ENCODE results near the gene ARHGAP24. TPM values are rescaled to one million over a fixed set of nuclear protein-coding genes. Genes with fewer than 3 reads are reported as not detected.
"Not testable (repeated sequence)": the region's sequence is repeated elsewhere in the genome, so short reads cannot be mapped to it uniquely, and the experiment has no call there.

Gene ARHGAP24
- total RNA-seq, 4 donors from 2014 or later, result 17.8 to 65.2 (median 27.2) TPM

- Histone ChIP-seq H3K27ac (no peak overlapping the region), H3K9me3 (no peaks in the 10 kb centered on the region), H3K4me3 (no peak overlapping the region), H3K4me1 (peaks cover 4% of the 10 kb centered on the region), H3K36me3 (no peaks in the 10 kb centered on the region), H3K27me3 (no peaks in the 10 kb centered on the region)
- WGBS, result 72% methylated on average over 3 of the region's 3 CpGs
- no peak for DNase-seq (ENCODE audit: low spot score in 2 of 2)
- TF ChIP-seq POLR2A (IDR thresholded peaks at IDR 0.05) (no peak), CTCF (IDR thresholded peaks at IDR 0.05) (no peak), POLR2AphosphoS5 (IDR thresholded peaks at IDR 0.05) (no peak), EP300 (IDR thresholded peaks at IDR 0.05) (no peak)
Measured at GRCh38 chr4:85807247-85807950, 332.4 kb downstream of the ARHGAP24 start.

- WGBS, result 51% methylated on average over 2 of the region's 2 CpGs
- no peak overlapping the region for H3K4me3 ChIP-seq
- no peak overlapping the region for H3K27ac ChIP-seq
- no peaks in the 10 kb centered on the region for H3K9me3 ChIP-seq
- no peaks in the 10 kb centered on the region for H3K27me3 ChIP-seq
- DNase-seq (ENCODE audit: low spot score in 2 of 2), result no peak
- peaks cover 4% of the 10 kb centered on the region for H3K4me1 ChIP-seq
- no peaks in the 10 kb centered on the region for H3K36me3 ChIP-seq
- TF ChIP-seq EP300 (IDR thresholded peaks at IDR 0.05), result no peak
Measured at GRCh38 chr4:85808104-85808503, 333.2 kb downstream of the ARHGAP24 start.

GRCh38 chr4:85808864-85809263, 333.9 kb downstream of the ARHGAP24 start:
- H3K27me3 ChIP-seq, result no peaks in the 10 kb centered on the region
- H3K9me3 ChIP-seq, result no peaks in the 10 kb centered on the region
- H3K36me3 ChIP-seq, result no peaks in the 10 kb centered on the region
- H3K27ac ChIP-seq, result no peak overlapping the region
- peaks cover 4% of the 10 kb centered on the region for H3K4me1 ChIP-seq
- no peak for DNase-seq (ENCODE audit: low spot score in 2 of 2)
- H3K4me3 ChIP-seq, result no peak overlapping the region
- TF ChIP-seq EP300 (IDR thresholded peaks at IDR 0.05), result no peak

- no peak for TF ChIP-seq POLR2A (IDR thresholded peaks at IDR 0.05)
- no peak for TF ChIP-seq POLR2AphosphoS5 (IDR thresholded peaks at IDR 0.05)
- no peak for TF ChIP-seq CTCF (IDR thresholded peaks at IDR 0.05)
- TF ChIP-seq EP300 (IDR thresholded peaks at IDR 0.05), result no peak
- DNase-seq (ENCODE audit: low spot score in 2 of 2), result no peak
- H3K27me3 ChIP-seq, result no peaks in the 10 kb centered on the region
- H3K4me3 ChIP-seq, result no peak overlapping the region
- H3K9me3 ChIP-seq, result no peaks in the 10 kb centered on the region
- H3K36me3 ChIP-seq, result no peaks in the 10 kb centered on the region
- 90% methylated on average over 4 of the region's 4 CpGs for WGBS
- H3K4me1 ChIP-seq, result no peaks in the 10 kb centered on the region
- no peak overlapping the region for H3K27ac ChIP-seq
Measured at GRCh38 chr4:85812776-85813175, 337.8 kb downstream of the ARHGAP24 start.

- no peaks in the 10 kb centered on the region for H3K4me1 ChIP-seq
- H3K36me3 ChIP-seq, result no peaks in the 10 kb centered on the region
- no peaks in the 10 kb centered on the region for H3K9me3 ChIP-seq
- TF ChIP-seq POLR2AphosphoS5 (IDR thresholded peaks at IDR 0.05) (no peak), POLR2A (IDR thresholded peaks at IDR 0.05) (no peak), CTCF (IDR thresholded peaks at IDR 0.05) (no peak), EP300 (IDR thresholded peaks at IDR 0.05) (no peak)
- H3K4me3 ChIP-seq, result no peak overlapping the region
- H3K27ac ChIP-seq, result no peak overlapping the region
- WGBS, result 82% methylated on average over 7 of the region's 7 CpGs
- no peaks in the 10 kb centered on the region for H3K27me3 ChIP-seq
- DNase-seq (ENCODE audit: low spot score in 2 of 2), result no peak
Measured at GRCh38 chr4:85815796-85816459, 341.0 kb downstream of the ARHGAP24 start.

- WGBS, result 80% methylated on average over 3 of the region's 3 CpGs
- Histone ChIP-seq H3K27ac (no peak overlapping the region), H3K27me3 (no peaks in the 10 kb centered on the region), H3K4me1 (no peaks in the 10 kb centered on the region), H3K36me3 (no peaks in the 10 kb centered on the region), H3K4me3 (no peak overlapping the region), H3K9me3 (no peaks in the 10 kb centered on the region)
- DNase-seq (ENCODE audit: low spot score in 2 of 2), result no peak
- TF ChIP-seq POLR2A (IDR thresholded peaks at IDR 0.05) (no peak), POLR2AphosphoS5 (IDR thresholded peaks at IDR 0.05) (no peak), CTCF (IDR thresholded peaks at IDR 0.05) (no peak), EP300 (IDR thresholded peaks at IDR 0.05) (no peak)
Measured at GRCh38 chr4:85818700-85819099, 343.8 kb downstream of the ARHGAP24 start.

GRCh38 chr4:85820101-85820500, 345.2 kb downstream of the ARHGAP24 start:
- H3K27ac ChIP-seq; H3K9me3 ChIP-seq; DNase-seq (ENCODE audit: low spot score in 2 of 2): not testable (repeated sequence)

More at GRCh38 chr4:85820101-85820500, 345.2 kb downstream of the ARHGAP24 start:
- not testable (repeated sequence) for H3K27me3 ChIP-seq, H3K36me3 ChIP-seq, H3K4me3 ChIP-seq, H3K4me1 ChIP-seq
